ENCODE data around the gene TMEM132A. TPM values are rescaled to one million over a fixed set of nuclear protein-coding genes. Genes with fewer than 3 reads are reported as not detected.

TMEM132A gene
- total and polyA plus RNA-seq, 3 experiments from 2014 or later = 0.68 to 0.73 TPM; not detected in 1

- H3K27ac ChIP-seq (ENCODE audit: low read depth, low read length) = no peak overlapping the region
- H3K27me3 ChIP-seq (ENCODE audit: insufficient read depth, low read length, poor library complexity, severe bottlenecking) = peaks cover 6% of the 10 kb centered on the region
- Mint-ChIP-seq H3K4me1 (no peaks in the 10 kb centered on the region), H3K4me3 (no peak overlapping the region), H3K27me3 (peaks cover 7 to 14% of the 10 kb centered on the region in 2 donors), H3K9me3 (no peaks in the 10 kb centered on the region), H3K27ac (no peak overlapping the region), H3K36me3 (no peaks in the 10 kb centered on the region)
- no peaks in the 10 kb centered on the region for H3K9me3 ChIP-seq (ENCODE audit: low read length)
- ChIA-PET POLR2A (no interaction called here), CTCF (interaction anchor here (1.0 kb wide), 1 partner anchor 33 kb away, joined by 3 read pairs; no protein-coding TSS in a partner anchor)
- H3K4me3 ChIP-seq (ENCODE audit: low read length) = no peak overlapping the region
- H3K4me1 ChIP-seq (ENCODE audit: insufficient read depth, low read length) = no peaks in the 10 kb centered on the region
- no peaks in the 10 kb centered on the region for H3K36me3 ChIP-seq (ENCODE audit: insufficient read depth, low read length)
- DNase-seq = no peak
Measured at GRCh38 chr11:60932605-60933356, 8.5 kb downstream of the TMEM132A start.

GRCh38 chr11:60933416-60934123 is 9.3 kb downstream of the TMEM132A start:
- Mint-ChIP-seq H3K4me3 (no peak overlapping the region), H3K27me3 (peaks cover 8 to 20% of the 10 kb centered on the region in 2 donors), H3K9me3 (no peaks in the 10 kb centered on the region), H3K27ac (no peak overlapping the region), H3K4me1 (no peaks in the 10 kb centered on the region), H3K36me3 (no peaks in the 10 kb centered on the region)
- peaks cover 6% of the 10 kb centered on the region for H3K27me3 ChIP-seq (ENCODE audit: insufficient read depth, low read length, poor library complexity, severe bottlenecking)
- H3K9me3 ChIP-seq (ENCODE audit: low read length) = no peaks in the 10 kb centered on the region
- CTCF ChIA-PET = interaction anchor here (1.0 kb wide), 1 partner anchor 34 kb away, joined by 3 read pairs; no protein-coding TSS in a partner anchor
- H3K27ac ChIP-seq (ENCODE audit: low read depth, low read length) = no peak overlapping the region
- no peaks in the 10 kb centered on the region for H3K4me1 ChIP-seq (ENCODE audit: insufficient read depth, low read length)
- H3K36me3 ChIP-seq (ENCODE audit: insufficient read depth, low read length) = no peaks in the 10 kb centered on the region
- H3K4me3 ChIP-seq (ENCODE audit: low read length) = no peak overlapping the region
- no peak for DNase-seq
- POLR2A ChIA-PET = no interaction called here

- DNase-seq = no peak
- CTCF ChIA-PET = interaction anchor here (1.0 kb wide), 1 partner anchor 35 kb away, joined by 3 read pairs; no protein-coding TSS in a partner anchor
- no peak overlapping the region for H3K27ac ChIP-seq (ENCODE audit: low read depth, low read length)
Measured at GRCh38 chr11:60934124-60934789, 10.0 kb downstream of the TMEM132A start.

GRCh38 chr11:60934790-60935605 is 10.7 kb downstream of the TMEM132A start:
- Mint-ChIP-seq H3K4me1 (no peaks in the 10 kb centered on the region), H3K36me3 (no peaks in the 10 kb centered on the region), H3K27ac (peak overlapping the region in 1 of 8 donors; percentile 36), H3K27me3 (peaks cover 3 to 15% of the 10 kb centered on the region in 2 donors), H3K4me3 (no peak overlapping the region), H3K9me3 (no peaks in the 10 kb centered on the region)
- Histone ChIP-seq H3K27me3 (ENCODE audit: insufficient read depth, low read length, poor library complexity, severe bottlenecking) (peaks cover 3% of the 10 kb centered on the region), H3K4me1 (ENCODE audit: insufficient read depth, low read length) (no peaks in the 10 kb centered on the region), H3K4me3 (ENCODE audit: low read length) (no peak overlapping the region), H3K36me3 (ENCODE audit: insufficient read depth, low read length) (no peaks in the 10 kb centered on the region), H3K9me3 (ENCODE audit: low read length) (no peaks in the 10 kb centered on the region), H3K27ac (ENCODE audit: low read depth, low read length) (no peak overlapping the region)
- ChIA-PET POLR2A (no interaction called here), CTCF (no interaction called here)
- no peak for DNase-seq

More at GRCh38 chr11:60934124-60934789, 10.0 kb downstream of the TMEM132A start:
- Histone ChIP-seq H3K9me3 (ENCODE audit: low read length) (no peaks in the 10 kb centered on the region), H3K4me3 (ENCODE audit: low read length) (no peak overlapping the region), H3K27me3 (ENCODE audit: insufficient read depth, low read length, poor library complexity, severe bottlenecking) (peaks cover 6% of the 10 kb centered on the region), H3K36me3 (ENCODE audit: insufficient read depth, low read length) (no peaks in the 10 kb centered on the region), H3K4me1 (ENCODE audit: insufficient read depth, low read length) (no peaks in the 10 kb centered on the region)
- no peaks in the 10 kb centered on the region for H3K36me3 Mint-ChIP-seq
- H3K9me3 Mint-ChIP-seq = no peaks in the 10 kb centered on the region
- no peak overlapping the region for H3K4me3 Mint-ChIP-seq
- POLR2A ChIA-PET = no interaction called here
- H3K4me1 Mint-ChIP-seq = no peaks in the 10 kb centered on the region
- peaks cover 7 to 20% of the 10 kb centered on the region in 2 donors for H3K27me3 Mint-ChIP-seq
- H3K27ac Mint-ChIP-seq = no peak overlapping the region

- no peaks in the 10 kb centered on the region for H3K9me3 Mint-ChIP-seq
- CTCF ChIA-PET = interaction anchor here (1.1 to 1.3 kb wide), 2 partner anchors 20 to 105 kb away, joined by 3 to 5 read pairs; no protein-coding TSS in a partner anchor
- Histone ChIP-seq H3K4me1 (ENCODE audit: insufficient read depth, low read length) (no peaks in the 10 kb centered on the region), H3K4me3 (ENCODE audit: low read length) (no peak overlapping the region), H3K36me3 (ENCODE audit: insufficient read depth, low read length) (no peaks in the 10 kb centered on the region), H3K27ac (ENCODE audit: low read depth, low read length) (no peak overlapping the region), H3K9me3 (ENCODE audit: low read length) (no peaks in the 10 kb centered on the region), H3K27me3 (ENCODE audit: insufficient read depth, low read length, poor library complexity, severe bottlenecking) (peaks cover 3% of the 10 kb centered on the region)
- POLR2A ChIA-PET = no interaction called here
- no peaks in the 10 kb centered on the region for H3K4me1 Mint-ChIP-seq
- H3K27me3 Mint-ChIP-seq = peaks cover 3 to 13% of the 10 kb centered on the region in 2 donors
- H3K36me3 Mint-ChIP-seq = no peaks in the 10 kb centered on the region
- no peak overlapping the region for H3K27ac Mint-ChIP-seq
- no peak overlapping the region for H3K4me3 Mint-ChIP-seq
- DNase-seq = no peak
Measured at GRCh38 chr11:60935676-60936442, 11.6 kb downstream of the TMEM132A start.

- H3K27ac ChIP-seq (ENCODE audit: low read depth, low read length) = no peak overlapping the region
- no peaks in the 10 kb centered on the region for H3K4me1 Mint-ChIP-seq
- POLR2A ChIA-PET = no interaction called here
Measured at GRCh38 chr11:60936467-60937143, 12.3 kb downstream of the TMEM132A start.

GRCh38 chr11:60937144-60937527 is 12.9 kb downstream of the TMEM132A start:
- Mint-ChIP-seq H3K27ac (no peak overlapping the region), H3K4me1 (no peaks in the 10 kb centered on the region), H3K36me3 (no peaks in the 10 kb centered on the region)

More at GRCh38 chr11:60936467-60937143, 12.3 kb downstream of the TMEM132A start:
- Histone ChIP-seq H3K36me3 (ENCODE audit: insufficient read depth, low read length) (no peaks in the 10 kb centered on the region), H3K27me3 (ENCODE audit: insufficient read depth, low read length, poor library complexity, severe bottlenecking) (peaks cover under 1% of the 10 kb centered on the region), H3K9me3 (ENCODE audit: low read length) (no peaks in the 10 kb centered on the region), H3K4me1 (ENCODE audit: insufficient read depth, low read length) (no peaks in the 10 kb centered on the region), H3K4me3 (ENCODE audit: low read length) (no peak overlapping the region)
- DNase-seq = no peak
- CTCF ChIA-PET = interaction anchor here (1.1 to 1.3 kb wide), 2 partner anchors 21 to 106 kb away, joined by 3 to 5 read pairs; no protein-coding TSS in a partner anchor
- H3K27ac Mint-ChIP-seq = no peak overlapping the region
- H3K27me3 Mint-ChIP-seq = peaks cover 3 to 9% of the 10 kb centered on the region in 2 donors
- no peaks in the 10 kb centered on the region for H3K36me3 Mint-ChIP-seq
- H3K9me3 Mint-ChIP-seq = no peaks in the 10 kb centered on the region
- H3K4me3 Mint-ChIP-seq = no peak overlapping the region

More at GRCh38 chr11:60937144-60937527, 12.9 kb downstream of the TMEM132A start:
- H3K9me3 ChIP-seq (ENCODE audit: low read length) = no peaks in the 10 kb centered on the region
- CTCF ChIA-PET = interaction anchor here (1.1 to 1.3 kb wide), 2 partner anchors 21 to 106 kb away, joined by 3 to 5 read pairs; no protein-coding TSS in a partner anchor
- no peak for DNase-seq
- POLR2A ChIA-PET = no interaction called here
- H3K36me3 ChIP-seq (ENCODE audit: insufficient read depth, low read length) = no peaks in the 10 kb centered on the region
- H3K27ac ChIP-seq (ENCODE audit: low read depth, low read length) = no peak overlapping the region
- no peaks in the 10 kb centered on the region for H3K27me3 ChIP-seq (ENCODE audit: insufficient read depth, low read length, poor library complexity, severe bottlenecking)
- peaks cover 3 to 9% of the 10 kb centered on the region in 2 donors for H3K27me3 Mint-ChIP-seq
- H3K9me3 Mint-ChIP-seq = no peaks in the 10 kb centered on the region
- H3K4me3 Mint-ChIP-seq = no peak overlapping the region
- no peak overlapping the region for H3K4me3 ChIP-seq (ENCODE audit: low read length)
- no peaks in the 10 kb centered on the region for H3K4me1 ChIP-seq (ENCODE audit: insufficient read depth, low read length)

Measured in CD8-positive, alpha-beta memory T cell (primary cell).